Putamen (tissue), 1 donor: ENCODE measurements around the gene POLE3.
"Not testable (repeated sequence)": the region's sequence is repeated elsewhere in the genome, so short reads cannot be mapped to it uniquely, and the experiment has no call there.

Source experiments
- DNase-seq: peaks from one replicate; pipeline ENCODE4 v3.0.0-alpha.2; 2016; ENCODE audit warnings: low spot score

The POLE3 gene

GRCh38 chr9:113403646-113404045 is 6.8 kb downstream of the POLE3 start:
- DNase-seq, result no peak

- peak; percentile 99 for DNase-seq
Observed at GRCh38 chr9:113401027-113401792, 9.3 kb downstream of the POLE3 start, which contains the start of gene ALAD. TSS of gene ALAD (minus strand) at chr9:113401284. CDS start at chr9:113393559, 7,725 bp downstream.

GRCh38 chr9:113399646-113400200 is 10.8 kb downstream of the POLE3 start:
- DNase-seq, result no peak

DNA sequence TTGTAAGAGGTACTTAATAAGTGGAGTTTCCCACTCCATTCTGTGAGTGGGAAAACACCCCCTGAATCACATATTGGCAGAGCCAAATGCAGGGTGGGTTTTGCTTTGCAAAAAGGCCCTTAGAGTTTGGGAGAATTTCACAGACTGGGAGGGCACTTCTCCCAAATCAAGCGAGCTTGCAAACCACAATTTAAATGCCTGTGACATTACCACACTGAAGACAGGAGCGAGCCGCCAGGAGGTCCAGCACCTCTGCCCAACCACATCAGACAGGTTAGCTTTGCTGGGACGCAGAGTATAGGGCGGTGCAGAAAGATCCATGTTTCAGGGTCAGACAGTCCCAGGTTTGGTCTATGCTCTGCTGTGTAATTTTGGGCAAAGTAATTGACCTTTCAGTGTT is 11.7 kb downstream of the POLE3 start:
- DNase-seq, result no peak

DNA sequence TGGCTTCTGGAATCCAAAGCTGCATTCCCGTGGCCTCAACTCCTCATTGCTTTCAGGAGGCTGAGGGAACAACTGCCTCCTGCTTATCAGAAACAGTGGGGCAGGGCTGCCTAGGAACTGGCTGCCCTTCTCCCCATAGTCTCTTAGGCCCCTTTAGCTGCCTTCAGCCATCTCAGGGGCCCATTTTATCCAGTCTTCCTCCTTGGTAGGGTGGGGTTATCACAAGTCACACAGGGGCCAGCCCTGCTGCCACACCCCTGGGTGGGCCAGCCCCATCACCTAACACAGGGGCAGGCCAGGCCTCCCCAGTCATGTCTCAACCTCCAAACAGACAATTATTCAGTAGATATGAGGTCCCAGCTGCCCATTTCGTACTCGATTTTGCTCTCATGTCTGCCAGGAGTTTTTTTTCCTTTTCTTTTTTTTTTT is 13.3 kb downstream of the POLE3 start:
- DNase-seq, result no peak

DNA sequence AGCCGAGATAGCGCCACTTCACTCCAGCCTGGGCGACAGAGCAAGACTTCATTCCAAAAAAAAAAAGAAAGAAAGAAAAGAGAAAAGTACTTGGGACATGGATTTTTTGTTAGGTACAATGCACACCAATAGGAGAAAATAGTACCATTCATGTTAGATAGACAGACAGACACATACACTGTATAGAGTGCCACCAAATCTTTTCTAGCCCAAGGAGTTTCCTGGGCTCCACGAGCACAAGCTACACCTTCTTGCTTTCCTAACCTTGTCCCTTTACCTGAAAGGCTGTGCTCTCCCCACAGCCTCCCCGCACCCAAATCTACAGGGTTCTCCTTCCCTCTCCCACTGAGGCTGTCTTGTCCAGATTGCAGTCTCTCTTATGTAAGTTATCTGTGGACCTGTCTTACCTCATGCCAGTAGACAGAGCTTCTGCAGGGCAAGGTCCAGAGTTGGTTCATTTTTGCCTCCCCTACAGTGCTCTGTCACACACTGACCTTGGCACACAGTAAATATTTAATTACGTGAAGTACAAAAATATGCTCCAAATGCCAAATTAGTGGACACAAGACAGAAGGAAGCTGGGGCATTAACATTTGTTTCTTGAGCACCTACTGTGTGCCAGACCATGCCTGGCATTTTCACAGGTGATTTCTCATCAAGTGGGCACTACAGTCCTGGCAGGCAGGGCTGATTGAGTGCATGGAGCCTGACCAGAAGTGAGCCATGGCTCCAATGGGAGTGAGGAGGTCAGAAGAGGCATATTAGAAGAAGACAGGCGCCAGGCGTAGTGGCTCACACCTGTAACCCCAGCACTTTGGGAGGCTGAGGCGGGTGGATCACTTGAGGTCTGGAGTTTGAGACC is 15.2 kb downstream of the POLE3 start:
- no peak for DNase-seq

GRCh38 chr9:113393281-113393680 is 17.2 kb downstream of the POLE3 start:
- peak; percentile 41 for DNase-seq

DNA sequence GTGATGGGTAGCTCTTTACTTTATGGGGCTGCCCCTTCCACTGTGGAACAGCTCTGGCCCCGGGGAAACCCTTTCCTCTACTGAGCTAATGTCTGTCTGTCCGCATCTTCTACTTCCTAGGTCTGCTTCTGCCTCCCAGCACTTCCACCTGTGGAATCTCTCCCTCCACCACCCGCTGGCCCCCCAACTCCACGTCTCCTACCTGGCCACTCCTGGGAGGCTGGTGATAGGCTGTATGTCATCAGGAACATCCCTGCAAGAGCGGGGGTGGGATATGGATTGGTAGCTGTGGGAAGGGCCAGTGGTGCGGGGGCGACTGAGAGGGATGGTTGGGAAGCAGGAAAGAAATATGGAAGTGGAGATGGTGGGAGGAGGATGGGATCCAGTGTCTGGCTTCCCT is 18.6 kb downstream of the POLE3 start:
- no peak for DNase-seq

DNA sequence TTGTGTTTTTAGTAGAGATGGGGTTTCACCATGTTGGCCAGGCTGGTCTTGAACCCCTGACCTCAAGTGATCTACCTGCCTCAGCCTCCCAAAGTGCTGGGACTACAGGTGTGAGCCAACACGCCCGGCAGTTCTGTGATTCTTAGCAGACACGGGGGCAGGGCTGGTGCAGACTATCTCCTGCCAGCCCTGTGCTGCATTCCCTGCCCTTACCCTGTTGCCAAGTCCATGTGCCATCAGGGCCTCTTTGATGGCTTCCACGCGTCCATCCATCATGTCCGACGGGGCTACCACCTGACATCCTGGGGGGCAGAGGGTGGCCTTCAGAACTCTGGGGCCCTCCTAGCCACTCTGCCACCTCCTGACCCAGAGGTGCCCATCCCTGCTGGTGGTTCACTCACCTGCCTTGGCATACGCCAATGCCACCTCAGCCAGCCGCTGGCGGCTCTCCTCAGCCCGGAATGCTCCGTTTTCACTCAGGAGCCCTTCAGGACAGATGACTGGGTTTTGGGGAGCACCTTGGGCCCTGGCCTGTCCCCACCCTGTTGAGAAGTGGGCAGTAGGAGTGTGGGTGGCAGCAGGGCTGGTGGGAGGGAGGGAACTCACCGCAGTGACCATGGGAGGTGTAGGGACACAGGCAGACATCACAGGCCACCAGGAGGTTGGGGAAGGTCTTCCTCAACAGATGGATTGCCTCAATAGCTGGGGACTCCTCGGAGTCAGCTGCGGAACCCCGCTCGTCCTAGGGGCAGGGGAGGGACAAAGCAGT is 20.1 kb downstream of the POLE3 start:
- DNase-seq, result no peak

- no peak for DNase-seq
Observed at GRCh38 chr9:113389451-113389850, 21.0 kb downstream of the POLE3 start.

DNA sequence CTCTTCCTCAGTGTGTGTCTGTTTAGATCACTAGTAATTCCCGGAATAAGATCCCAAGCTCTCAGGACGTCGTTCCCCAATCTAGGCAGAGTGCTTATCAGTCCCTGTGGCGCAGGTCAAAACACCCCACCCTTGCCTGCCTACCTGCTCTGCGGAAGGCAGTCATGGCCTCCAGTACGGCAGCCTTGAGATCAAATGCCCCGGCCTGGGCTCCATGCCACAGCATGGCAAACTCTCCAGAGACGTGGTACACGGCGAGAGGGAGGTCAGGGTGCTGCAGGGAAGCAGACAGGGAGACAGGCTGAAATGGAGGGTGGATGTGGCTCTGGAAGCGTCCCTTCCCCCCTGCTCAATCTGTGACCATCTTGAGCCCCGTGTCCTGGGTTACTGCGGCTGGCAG is 21.6 kb downstream of the POLE3 start:
- no peak for DNase-seq

- DNase-seq, result no peak
Observed at GRCh38 chr9:113387560-113388230, 22.8 kb downstream of the POLE3 start.

- no peak for DNase-seq
Observed at GRCh38 chr9:113386571-113387393, 23.7 kb downstream of the POLE3 start.

GRCh38 chr9:113381909-113382411 is 28.5 kb downstream of the POLE3 start:
- DNase-seq, result no peak

GRCh38 chr9:113381441-113381840 is 29.0 kb downstream of the POLE3 start:
- DNase-seq, result not testable (repeated sequence)

DNA sequence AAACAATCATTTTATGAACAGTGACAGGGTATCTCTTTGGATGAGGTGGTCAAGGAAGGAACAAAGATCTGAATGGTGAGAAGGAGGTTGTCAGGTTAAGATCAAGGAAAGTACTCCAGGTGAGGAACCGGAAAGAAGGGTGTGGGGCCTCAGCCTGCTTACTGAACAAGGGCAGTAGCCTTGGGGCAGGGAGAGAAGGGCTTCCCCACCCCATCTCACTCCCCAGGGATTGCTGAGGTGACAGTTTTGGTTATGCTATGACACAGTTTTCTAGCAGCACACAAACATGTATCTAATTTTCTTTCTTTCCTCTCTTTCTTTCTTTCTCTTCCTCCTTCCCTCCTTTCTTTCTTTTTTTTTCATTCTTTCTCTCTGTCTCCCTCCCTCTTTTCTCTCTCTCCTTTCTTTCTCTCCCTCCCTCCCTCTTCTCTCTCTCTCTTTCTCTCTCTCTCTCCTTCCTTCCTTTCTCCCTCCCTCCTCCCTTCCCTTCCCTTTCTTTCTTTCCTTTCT is 29.6 kb downstream of the POLE3 start:
- no peak for DNase-seq

DNA sequence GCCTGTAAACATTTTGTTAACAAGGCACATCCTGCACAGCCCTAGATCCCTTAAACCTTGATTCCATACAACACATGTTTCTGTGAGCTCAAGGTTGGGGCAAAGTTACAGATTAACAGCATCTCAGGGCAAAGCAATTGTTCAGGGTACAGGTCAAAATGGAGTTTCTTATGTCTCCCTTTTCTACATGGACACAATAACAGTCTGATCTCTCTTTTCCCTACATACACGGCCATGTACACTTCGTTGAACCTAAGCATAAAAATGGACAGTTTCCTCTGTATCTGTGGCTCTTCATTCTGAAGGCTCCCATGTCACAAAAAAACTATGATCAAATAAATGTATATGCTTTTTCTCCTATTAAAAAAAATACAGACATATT is 30.7 kb downstream of the POLE3 start:
- DNase-seq, result not testable (repeated sequence)

DNA sequence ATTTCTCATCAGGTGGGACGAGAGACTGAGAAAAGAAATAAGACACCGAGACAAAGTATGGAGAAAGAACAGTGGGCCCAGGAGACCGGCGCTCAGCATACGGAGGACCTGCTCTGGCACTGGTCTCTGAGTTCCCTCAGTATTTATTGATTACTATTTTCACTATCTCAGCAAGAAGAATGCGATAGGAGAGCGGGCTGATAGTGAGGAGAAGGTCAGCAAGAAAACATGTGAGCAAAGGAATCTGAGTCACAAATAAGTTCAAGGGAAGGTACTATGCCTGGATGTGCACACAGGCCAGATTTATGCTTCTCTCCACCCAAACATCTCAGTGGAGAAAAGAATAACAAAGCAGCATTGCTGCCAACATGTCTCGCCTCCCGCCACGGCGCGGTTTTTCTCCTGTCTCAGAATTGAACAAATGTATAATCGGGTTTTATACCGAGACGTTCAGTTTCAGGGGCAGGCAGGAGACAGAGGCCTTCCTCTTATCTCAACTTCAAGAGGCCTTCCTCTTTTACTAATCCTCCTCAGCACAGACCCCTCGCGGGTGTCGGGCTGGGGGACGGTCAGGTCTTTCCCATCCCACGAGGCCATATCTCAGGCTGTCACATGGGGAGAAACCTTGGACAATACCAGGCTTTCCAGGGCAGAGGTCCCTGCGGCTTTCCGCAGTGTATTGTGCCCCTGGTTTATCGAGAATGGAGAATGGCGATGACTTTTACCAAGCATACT is 31.2 kb downstream of the POLE3 start:
- not testable (repeated sequence) for DNase-seq
